ENCODE results near the gene CYSLTR2.

CYSLTR2 gene

DNA sequence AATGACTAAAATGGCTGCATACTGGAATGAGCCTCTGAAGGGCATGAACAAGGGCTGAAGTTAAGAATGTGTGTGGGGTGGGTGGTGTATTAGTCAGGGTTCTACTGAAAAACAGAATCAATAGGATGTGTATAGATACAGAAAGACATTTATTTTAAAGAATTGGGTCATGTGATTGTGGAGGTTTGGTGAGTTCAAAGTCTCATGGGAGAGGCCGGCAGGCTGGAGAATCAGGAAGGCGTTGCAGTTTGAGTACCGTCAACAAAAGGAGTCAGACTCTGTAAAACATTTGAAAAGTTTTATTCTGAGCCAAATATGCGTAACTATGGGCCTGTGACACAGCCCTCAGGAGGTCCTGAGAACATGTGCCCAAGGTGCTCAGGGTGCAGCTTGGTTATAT lies 24.5 kb upstream of the CYSLTR2 start:
- ChIA-PET CTCF (no interaction called here), POLR2A (no interaction called here)
- H3K4me3 ChIP-seq (ENCODE audit: low read depth, low read length): no peak overlapping the region
- no peaks in the 10 kb centered on the region for H3K36me3 ChIP-seq (ENCODE audit: control insufficient read depth in 2 of 2, insufficient read depth in 1 of 2, low read length in 2 of 2)
- no peaks in the 10 kb centered on the region for H3K9me3 ChIP-seq (ENCODE audit: control insufficient read depth, insufficient read depth, low read depth, low read length)
- TF ChIP-seq ZNF354C (tag by site-specific recombination; IDR thresholded peaks at IDR 0.05; ENCODE audit: borderline replicate concordance, low read depth) (no peak), KLF16 (tag by site-specific recombination; IDR thresholded peaks at IDR 0.05) (no peak), GLI4 (tag by site-specific recombination; IDR thresholded peaks at IDR 0.05) (no peak), ZNF121 (tag by site-specific recombination; IDR thresholded peaks at IDR 0.05) (no peak), KLF10 (tag by site-specific recombination; IDR thresholded peaks at IDR 0.05) (no peak), ZNF791 (tag by site-specific recombination; IDR thresholded peaks at IDR 0.05) (no peak), SP2 (tag by site-specific recombination; IDR thresholded peaks at IDR 0.05) (no peak), ZNF704 (tag by site-specific recombination; IDR thresholded peaks at IDR 0.05) (no peak), WT1 (tag by site-specific recombination; IDR thresholded peaks at IDR 0.05) (no peak), ZNF223 (tag by site-specific recombination; IDR thresholded peaks at IDR 0.05) (no peak)
- TF ChIP-seq, protein P1, sequence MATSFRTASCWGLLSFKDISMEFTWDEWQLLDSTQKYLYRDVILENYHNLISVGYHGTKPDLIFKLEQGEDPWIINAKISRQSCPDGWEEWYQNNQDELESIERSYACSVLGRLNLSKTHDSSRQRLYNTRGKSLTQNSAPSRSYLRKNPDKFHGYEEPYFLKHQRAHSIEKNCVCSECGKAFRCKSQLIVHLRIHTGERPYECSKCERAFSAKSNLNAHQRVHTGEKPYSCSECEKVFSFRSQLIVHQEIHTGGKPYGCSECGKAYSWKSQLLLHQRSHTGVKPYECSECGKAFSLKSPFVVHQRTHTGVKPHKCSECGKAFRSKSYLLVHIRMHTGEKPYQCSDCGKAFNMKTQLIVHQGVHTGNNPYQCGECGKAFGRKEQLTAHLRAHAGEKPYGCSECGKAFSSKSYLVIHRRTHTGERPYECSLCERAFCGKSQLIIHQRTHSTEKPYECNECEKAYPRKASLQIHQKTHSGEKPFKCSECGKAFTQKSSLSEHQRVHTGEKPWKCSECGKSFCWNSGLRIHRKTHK (tag by site-specific recombination; IDR thresholded peaks at IDR 0.05): no peak
- TF ChIP-seq, protein P2, sequence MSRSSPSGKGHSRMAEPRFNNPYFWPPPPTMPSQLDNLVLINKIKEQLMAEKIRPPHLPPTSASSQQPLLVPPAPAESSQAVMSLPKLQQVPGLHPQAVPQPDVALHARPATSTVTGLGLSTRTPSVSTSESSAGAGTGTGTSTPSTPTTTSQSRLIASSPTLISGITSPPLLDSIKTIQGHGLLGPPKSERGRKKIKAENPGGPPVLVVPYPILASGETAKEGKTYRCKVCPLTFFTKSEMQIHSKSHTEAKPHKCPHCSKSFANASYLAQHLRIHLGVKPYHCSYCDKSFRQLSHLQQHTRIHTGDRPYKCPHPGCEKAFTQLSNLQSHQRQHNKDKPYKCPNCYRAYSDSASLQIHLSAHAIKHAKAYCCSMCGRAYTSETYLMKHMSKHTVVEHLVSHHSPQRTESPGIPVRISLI (tag by site-specific recombination; IDR thresholded peaks at IDR 0.05): no peak
- TF ChIP-seq, protein P3, sequence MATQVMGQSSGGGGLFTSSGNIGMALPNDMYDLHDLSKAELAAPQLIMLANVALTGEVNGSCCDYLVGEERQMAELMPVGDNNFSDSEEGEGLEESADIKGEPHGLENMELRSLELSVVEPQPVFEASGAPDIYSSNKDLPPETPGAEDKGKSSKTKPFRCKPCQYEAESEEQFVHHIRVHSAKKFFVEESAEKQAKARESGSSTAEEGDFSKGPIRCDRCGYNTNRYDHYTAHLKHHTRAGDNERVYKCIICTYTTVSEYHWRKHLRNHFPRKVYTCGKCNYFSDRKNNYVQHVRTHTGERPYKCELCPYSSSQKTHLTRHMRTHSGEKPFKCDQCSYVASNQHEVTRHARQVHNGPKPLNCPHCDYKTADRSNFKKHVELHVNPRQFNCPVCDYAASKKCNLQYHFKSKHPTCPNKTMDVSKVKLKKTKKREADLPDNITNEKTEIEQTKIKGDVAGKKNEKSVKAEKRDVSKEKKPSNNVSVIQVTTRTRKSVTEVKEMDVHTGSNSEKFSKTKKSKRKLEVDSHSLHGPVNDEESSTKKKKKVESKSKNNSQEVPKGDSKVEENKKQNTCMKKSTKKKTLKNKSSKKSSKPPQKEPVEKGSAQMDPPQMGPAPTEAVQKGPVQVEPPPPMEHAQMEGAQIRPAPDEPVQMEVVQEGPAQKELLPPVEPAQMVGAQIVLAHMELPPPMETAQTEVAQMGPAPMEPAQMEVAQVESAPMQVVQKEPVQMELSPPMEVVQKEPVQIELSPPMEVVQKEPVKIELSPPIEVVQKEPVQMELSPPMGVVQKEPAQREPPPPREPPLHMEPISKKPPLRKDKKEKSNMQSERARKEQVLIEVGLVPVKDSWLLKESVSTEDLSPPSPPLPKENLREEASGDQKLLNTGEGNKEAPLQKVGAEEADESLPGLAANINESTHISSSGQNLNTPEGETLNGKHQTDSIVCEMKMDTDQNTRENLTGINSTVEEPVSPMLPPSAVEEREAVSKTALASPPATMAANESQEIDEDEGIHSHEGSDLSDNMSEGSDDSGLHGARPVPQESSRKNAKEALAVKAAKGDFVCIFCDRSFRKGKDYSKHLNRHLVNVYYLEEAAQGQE (tag by site-specific recombination; IDR thresholded peaks at IDR 0.05): no peak
- H3K27ac ChIP-seq (ENCODE audit: extremely low read depth, low read depth, low read length): no peak overlapping the region
- H3K4me1 ChIP-seq (ENCODE audit: control insufficient read depth, insufficient read depth, low read length): no peaks in the 10 kb centered on the region

DNA sequence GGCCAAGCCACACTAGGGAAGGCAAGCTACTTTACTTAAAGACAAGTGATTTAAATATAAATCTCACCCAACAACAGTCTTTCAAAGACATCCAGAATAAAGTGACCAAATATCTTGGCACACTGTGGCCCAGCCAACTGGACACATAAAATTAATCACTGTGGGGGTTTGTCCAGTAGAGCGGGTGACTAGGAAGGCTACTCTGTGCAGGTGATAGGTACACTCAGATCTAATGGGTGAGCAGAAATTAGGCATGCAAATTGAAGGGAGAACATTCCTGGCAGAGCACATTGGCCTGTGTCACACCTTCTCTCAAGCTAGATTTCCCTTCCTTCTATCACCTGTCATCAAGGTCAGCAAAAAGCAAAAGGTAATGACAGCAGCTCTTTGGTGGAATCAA lies 23.4 kb upstream of the CYSLTR2 start:
- ChIA-PET POLR2A (no interaction called here), CTCF (interaction anchor here (0.6 kb wide), 1 partner anchor 229 kb away, joined by 3 read pairs; no protein-coding TSS in a partner anchor)
- H3K4me3 ChIP-seq (ENCODE audit: low read depth, low read length): no peak overlapping the region
- TF ChIP-seq, protein P4, sequence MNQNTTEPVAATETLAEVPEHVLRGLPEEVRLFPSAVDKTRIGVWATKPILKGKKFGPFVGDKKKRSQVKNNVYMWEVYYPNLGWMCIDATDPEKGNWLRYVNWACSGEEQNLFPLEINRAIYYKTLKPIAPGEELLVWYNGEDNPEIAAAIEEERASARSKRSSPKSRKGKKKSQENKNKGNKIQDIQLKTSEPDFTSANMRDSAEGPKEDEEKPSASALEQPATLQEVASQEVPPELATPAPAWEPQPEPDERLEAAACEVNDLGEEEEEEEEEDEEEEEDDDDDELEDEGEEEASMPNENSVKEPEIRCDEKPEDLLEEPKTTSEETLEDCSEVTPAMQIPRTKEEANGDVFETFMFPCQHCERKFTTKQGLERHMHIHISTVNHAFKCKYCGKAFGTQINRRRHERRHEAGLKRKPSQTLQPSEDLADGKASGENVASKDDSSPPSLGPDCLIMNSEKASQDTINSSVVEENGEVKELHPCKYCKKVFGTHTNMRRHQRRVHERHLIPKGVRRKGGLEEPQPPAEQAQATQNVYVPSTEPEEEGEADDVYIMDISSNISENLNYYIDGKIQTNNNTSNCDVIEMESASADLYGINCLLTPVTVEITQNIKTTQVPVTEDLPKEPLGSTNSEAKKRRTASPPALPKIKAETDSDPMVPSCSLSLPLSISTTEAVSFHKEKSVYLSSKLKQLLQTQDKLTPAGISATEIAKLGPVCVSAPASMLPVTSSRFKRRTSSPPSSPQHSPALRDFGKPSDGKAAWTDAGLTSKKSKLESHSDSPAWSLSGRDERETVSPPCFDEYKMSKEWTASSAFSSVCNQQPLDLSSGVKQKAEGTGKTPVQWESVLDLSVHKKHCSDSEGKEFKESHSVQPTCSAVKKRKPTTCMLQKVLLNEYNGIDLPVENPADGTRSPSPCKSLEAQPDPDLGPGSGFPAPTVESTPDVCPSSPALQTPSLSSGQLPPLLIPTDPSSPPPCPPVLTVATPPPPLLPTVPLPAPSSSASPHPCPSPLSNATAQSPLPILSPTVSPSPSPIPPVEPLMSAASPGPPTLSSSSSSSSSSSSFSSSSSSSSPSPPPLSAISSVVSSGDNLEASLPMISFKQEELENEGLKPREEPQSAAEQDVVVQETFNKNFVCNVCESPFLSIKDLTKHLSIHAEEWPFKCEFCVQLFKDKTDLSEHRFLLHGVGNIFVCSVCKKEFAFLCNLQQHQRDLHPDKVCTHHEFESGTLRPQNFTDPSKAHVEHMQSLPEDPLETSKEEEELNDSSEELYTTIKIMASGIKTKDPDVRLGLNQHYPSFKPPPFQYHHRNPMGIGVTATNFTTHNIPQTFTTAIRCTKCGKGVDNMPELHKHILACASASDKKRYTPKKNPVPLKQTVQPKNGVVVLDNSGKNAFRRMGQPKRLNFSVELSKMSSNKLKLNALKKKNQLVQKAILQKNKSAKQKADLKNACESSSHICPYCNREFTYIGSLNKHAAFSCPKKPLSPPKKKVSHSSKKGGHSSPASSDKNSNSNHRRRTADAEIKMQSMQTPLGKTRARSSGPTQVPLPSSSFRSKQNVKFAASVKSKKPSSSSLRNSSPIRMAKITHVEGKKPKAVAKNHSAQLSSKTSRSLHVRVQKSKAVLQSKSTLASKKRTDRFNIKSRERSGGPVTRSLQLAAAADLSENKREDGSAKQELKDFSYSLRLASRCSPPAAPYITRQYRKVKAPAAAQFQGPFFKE (tag by site-specific recombination; IDR thresholded peaks at IDR 0.05; ENCODE audit: borderline replicate concordance): no peak
- TF ChIP-seq ZNF132 (tag by site-specific recombination; IDR thresholded peaks at IDR 0.05; ENCODE audit: borderline replicate concordance) (no peak), HIC1 (tag by site-specific recombination; IDR thresholded peaks at IDR 0.05) (no peak), GFI1B (tag by site-specific recombination; IDR thresholded peaks at IDR 0.05) (no peak), SP2 (tag by site-specific recombination; IDR thresholded peaks at IDR 0.05) (no peak), TRIM28 (IDR thresholded peaks at IDR 0.05; ENCODE audit: borderline replicate concordance, low read length) (no peak), BCL11B (tag by site-specific recombination; IDR thresholded peaks at IDR 0.05; ENCODE audit: low read depth) (no peak), ZNF416 (tag by site-specific recombination; IDR thresholded peaks at IDR 0.05) (no peak), OSR2 (tag by site-specific recombination; IDR thresholded peaks at IDR 0.05) (no peak)
- H3K36me3 ChIP-seq (ENCODE audit: control insufficient read depth in 2 of 2, insufficient read depth in 1 of 2, low read length in 2 of 2): no peaks in the 10 kb centered on the region
- H3K4me1 ChIP-seq (ENCODE audit: control insufficient read depth, insufficient read depth, low read length): no peaks in the 10 kb centered on the region
- no peaks in the 10 kb centered on the region for H3K9me3 ChIP-seq (ENCODE audit: control insufficient read depth, insufficient read depth, low read depth, low read length)
- no peak overlapping the region for H3K27ac ChIP-seq (ENCODE audit: extremely low read depth, low read depth, low read length)

Measured in HEK293 (cell line).